Smooth muscle cell of trachea (primary cell): ENCODE measurements around the gene STX4. TPM values are rescaled to one million over a fixed set of nuclear protein-coding genes. Genes with fewer than 3 reads are reported as not detected.

ENCODE experiments used
- total RNA-seq: library from RNA; depleted of rRNA; stranded (reverse); fragments of >200 nt; gene quantifications from 2 replicates; pipeline ENCODE4 v1.2.1, GENCODE V29; 2014

STX4 gene
- total RNA-seq: 27.5 and 32.3 TPM in 2 replicates

GRCh38 chr16:31032736-31033708, at the start of gene STX4:
STX4 (plus strand) TSS chr16:31033558; CDS start chr16:31033806, 248 bp downstream.

GRCh38 chr16:30984669-30985400, 48.5 kb upstream of the STX4 start, which contains the start of gene HSD3B7:
HSD3B7 (plus strand) TSS chr16:30985207; CDS start chr16:30985659, 452 bp downstream.

GRCh38 chr16:31010585-31011325, 22.6 kb upstream of the STX4 start, which contains the start of gene STX1B:
STX1B (minus strand) TSS chr16:31010638; CDS start chr16:31010396, 242 bp downstream.

GRCh38 chr16:31073970-31074813, 40.8 kb downstream of the STX4 start, which contains the start of the genes ZNF646 and ZNF668:
ZNF646 (plus strand) TSS chr16:31074422; CDS start chr16:31076325, 1,903 bp downstream.
ZNF668 (minus strand) TSS chr16:31074240; CDS start chr16:31064459, 9,781 bp downstream.

GRCh38 chr16:31088459-31089183, 55.3 kb downstream of the STX4 start, which contains the start of gene PRSS53:
PRSS53 (minus strand) TSS chr16:31088943; CDS start chr16:31088809, 134 bp downstream.

Other genes starting within 250 kb of the STX4 start
- 10.5 and 14.7 TPM in 2 replicates for gene ZNF629, start 246.4 kb upstream of the STX4 start, total RNA-seq
- 40.5 and 50.5 TPM in 2 replicates for gene BCL7C, start 139.5 kb upstream of the STX4 start, total RNA-seq
- 3.3 and 6.1 TPM in 2 replicates for gene CTF1, start 136.9 kb upstream of the STX4 start, total RNA-seq
- gene FBXL19, start 110.0 kb upstream of the STX4 start, total RNA-seq: 21.1 and 28.4 TPM in 2 replicates
- gene ORAI3, start 84.5 kb upstream of the STX4 start, total RNA-seq: 59.5 and 97.1 TPM in 2 replicates
- gene SETD1A, start 75.8 kb upstream of the STX4 start, total RNA-seq: 3.8 and 7.1 TPM in 2 replicates
- gene HSD3B7, start 48.4 kb upstream of the STX4 start, total RNA-seq: 49.7 and 76.7 TPM in 2 replicates
- gene STX1B, start 22.9 kb upstream of the STX4 start, total RNA-seq: 2.6 and 3.6 TPM in 2 replicates
- gene ZNF668, start 40.7 kb downstream of the STX4 start, total RNA-seq: 11.1 and 12.7 TPM in 2 replicates
- gene ZNF646, start 40.9 kb downstream of the STX4 start, total RNA-seq: 13.5 and 22.7 TPM in 2 replicates
- 2.5 and 2.8 TPM in 2 replicates for gene PRSS53, start 55.4 kb downstream of the STX4 start, total RNA-seq
- 128 and 152 TPM in 2 replicates for gene VKORC1, start 61.2 kb downstream of the STX4 start, total RNA-seq
- 26.5 and 39.5 TPM in 2 replicates for gene BCKDK, start 74.8 kb downstream of the STX4 start, total RNA-seq
- 37.2 and 39.0 TPM in 2 replicates for gene KAT8, start 84.1 kb downstream of the STX4 start, total RNA-seq
- not detected in 2 replicates for gene PRSS8, start 102.2 kb downstream of the STX4 start, total RNA-seq
- gene PRSS36, start 116.5 kb downstream of the STX4 start, total RNA-seq: 0.17 and 0.29 TPM in 2 replicates
- gene FUS, start 146.6 kb downstream of the STX4 start, total RNA-seq: 43.7 and 107 TPM in 2 replicates
- gene PYCARD, start 169.2 kb downstream of the STX4 start, total RNA-seq: 120 and 136 TPM in 2 replicates
- not detected in 2 replicates for gene TRIM72, start 180.6 kb downstream of the STX4 start, total RNA-seq
- gene PYDC1, start 183.6 kb downstream of the STX4 start, total RNA-seq: not detected in 2 replicates
- gene ITGAM, start 226.4 kb downstream of the STX4 start, total RNA-seq: not detected in 2 replicates